ENCODE results near the gene FARS2.

- TF ChIP-seq CTCF (IDR thresholded peaks at IDR 0.05) (no peak), GABPA (IDR thresholded peaks at IDR 0.05; ENCODE audit: low read depth) (no peak), RXRA (IDR thresholded peaks at IDR 0.05; ENCODE audit: borderline replicate concordance, low read depth) (no peak), FOSL2 (IDR thresholded peaks at IDR 0.05; ENCODE audit: borderline replicate concordance, low read depth) (no peak), ZBTB33 (IDR thresholded peaks at IDR 0.05; ENCODE audit: borderline replicate concordance, low read depth) (no peak), EP300 (IDR thresholded peaks at IDR 0.05; ENCODE audit: borderline replicate concordance in 1 of 2, low read depth in 1 of 2, low read length in 1 of 2) (no peak), SIN3A (IDR thresholded peaks at IDR 0.05; ENCODE audit: borderline replicate concordance, low read depth, low read length) (no peak)
Measured at GRCh38 chr6:5520796-5521195, 259.5 kb downstream of the FARS2 start.
